ENCODE measurements around the gene TXNRD3. TPM values are rescaled to one million over a fixed set of nuclear protein-coding genes. Genes with fewer than 3 reads are reported as not detected.

Gene TXNRD3
- total RNA-seq, 1 experiment from 2014 or later, result 12.9 TPM

DNA sequence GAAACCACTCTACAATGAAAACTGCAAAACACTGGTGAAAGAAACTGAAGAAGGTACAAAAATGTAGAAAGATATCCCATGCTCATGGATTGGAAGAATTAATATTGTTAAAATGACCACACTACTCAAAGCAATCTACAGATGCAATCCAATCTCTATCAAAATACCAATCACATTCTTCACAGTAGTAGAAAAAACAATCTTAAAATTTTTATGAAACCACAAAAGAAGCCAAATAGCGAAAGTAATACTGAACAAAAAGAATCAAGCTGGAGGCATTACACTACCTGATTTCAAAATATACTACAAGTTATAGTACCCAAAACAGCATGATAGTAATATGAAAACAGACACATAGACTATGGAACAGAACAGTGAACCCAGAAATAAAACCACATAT, 36.9 kb downstream of the TXNRD3 start:
- Mint-ChIP-seq H3K9me3 (ENCODE audit: unreplicated experiment) (no peaks in the 10 kb centered on the region), H3K4me3 (ENCODE audit: unreplicated experiment) (no peak overlapping the region), H3K27ac (ENCODE audit: low read depth, unreplicated experiment) (peak overlapping the region; percentile 41), H3K36me3 (ENCODE audit: insufficient read depth, unreplicated experiment) (peaks cover 19% of the 10 kb centered on the region), H3K27me3 (ENCODE audit: insufficient read depth, unreplicated experiment) (no peaks in the 10 kb centered on the region), H3K4me1 (ENCODE audit: insufficient read depth, unreplicated experiment) (peaks cover 42% of the 10 kb centered on the region)
- ChIA-PET POLR2A (interaction anchor here (0.9 kb wide), 1 partner anchor 11 kb away, joined by 3 read pairs; no protein-coding TSS in a partner anchor), CTCF (no interaction called here)
- no TSS peak for BruUV-seq (replicated peaks)
- no peak for DNase-seq (ENCODE audit: unreplicated experiment)
- intact Hi-C loops (cut with micrococcal nuclease), result no loop called here
- TF ChIP-seq, protein P1, sequence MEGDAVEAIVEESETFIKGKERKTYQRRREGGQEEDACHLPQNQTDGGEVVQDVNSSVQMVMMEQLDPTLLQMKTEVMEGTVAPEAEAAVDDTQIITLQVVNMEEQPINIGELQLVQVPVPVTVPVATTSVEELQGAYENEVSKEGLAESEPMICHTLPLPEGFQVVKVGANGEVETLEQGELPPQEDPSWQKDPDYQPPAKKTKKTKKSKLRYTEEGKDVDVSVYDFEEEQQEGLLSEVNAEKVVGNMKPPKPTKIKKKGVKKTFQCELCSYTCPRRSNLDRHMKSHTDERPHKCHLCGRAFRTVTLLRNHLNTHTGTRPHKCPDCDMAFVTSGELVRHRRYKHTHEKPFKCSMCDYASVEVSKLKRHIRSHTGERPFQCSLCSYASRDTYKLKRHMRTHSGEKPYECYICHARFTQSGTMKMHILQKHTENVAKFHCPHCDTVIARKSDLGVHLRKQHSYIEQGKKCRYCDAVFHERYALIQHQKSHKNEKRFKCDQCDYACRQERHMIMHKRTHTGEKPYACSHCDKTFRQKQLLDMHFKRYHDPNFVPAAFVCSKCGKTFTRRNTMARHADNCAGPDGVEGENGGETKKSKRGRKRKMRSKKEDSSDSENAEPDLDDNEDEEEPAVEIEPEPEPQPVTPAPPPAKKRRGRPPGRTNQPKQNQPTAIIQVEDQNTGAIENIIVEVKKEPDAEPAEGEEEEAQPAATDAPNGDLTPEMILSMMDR (IDR thresholded peaks at IDR 0.05; ENCODE audit: unreplicated experiment), result no peak

DNA sequence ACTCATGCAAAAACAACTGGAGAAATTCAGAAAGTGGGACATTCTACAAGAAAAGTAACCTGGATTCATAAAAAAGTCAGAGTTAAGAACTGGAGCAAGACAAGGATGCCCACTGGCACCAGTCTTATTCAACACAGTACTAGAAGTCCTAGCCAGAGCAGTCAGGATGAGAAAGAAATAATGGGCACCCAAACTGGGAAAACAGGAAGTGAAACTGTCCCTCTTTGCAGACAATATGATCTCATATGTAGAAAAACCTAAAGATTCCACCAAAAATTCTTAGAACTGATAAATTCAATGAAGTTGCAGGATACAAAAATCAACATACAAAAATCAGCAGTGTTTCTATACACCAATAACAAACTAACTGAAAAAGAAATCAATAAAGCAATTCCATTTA, 37.4 kb downstream of the TXNRD3 start:
- no TSS peak for BruUV-seq (replicated peaks)

DNA sequence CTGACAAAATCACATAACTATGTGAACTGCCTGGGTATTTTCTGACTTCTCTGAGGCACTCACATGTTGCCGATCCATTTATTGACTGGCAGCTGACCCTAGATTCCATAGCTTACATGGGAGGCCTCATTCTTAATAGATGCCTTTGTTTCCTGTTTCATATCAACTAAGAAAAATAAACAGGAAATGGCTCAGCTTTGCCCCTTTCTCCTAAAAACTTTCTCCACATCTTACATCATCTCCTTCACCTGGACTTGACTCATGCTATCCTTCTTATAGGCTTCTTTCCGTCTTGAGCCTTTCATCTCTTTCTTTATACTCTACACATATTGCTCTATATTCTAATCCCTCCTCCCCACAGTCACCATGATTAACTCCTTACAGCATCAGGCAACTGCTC, 38.0 kb downstream of the TXNRD3 start:
- Mint-ChIP-seq H3K4me3 (ENCODE audit: unreplicated experiment) (no peak overlapping the region), H3K27ac (ENCODE audit: low read depth, unreplicated experiment) (no peak overlapping the region), H3K9me3 (ENCODE audit: unreplicated experiment) (no peaks in the 10 kb centered on the region), H3K36me3 (ENCODE audit: insufficient read depth, unreplicated experiment) (peaks cover 25% of the 10 kb centered on the region), H3K4me1 (ENCODE audit: insufficient read depth, unreplicated experiment) (peaks cover 39% of the 10 kb centered on the region), H3K27me3 (ENCODE audit: insufficient read depth, unreplicated experiment) (no peaks in the 10 kb centered on the region)
- DNase-seq (ENCODE audit: unreplicated experiment), result no peak
- intact Hi-C loops (cut with micrococcal nuclease), result no loop called here
- TF ChIP-seq, protein P1 (IDR thresholded peaks at IDR 0.05; ENCODE audit: unreplicated experiment), result no peak
- POLR2A ChIA-PET, result no interaction called here
- BruUV-seq (replicated peaks), result no TSS peak
- CTCF ChIA-PET, result no interaction called here

More for the DNA sequence above, 37.4 kb downstream of the TXNRD3 start:
- H3K27me3 Mint-ChIP-seq (ENCODE audit: insufficient read depth, unreplicated experiment), result no peaks in the 10 kb centered on the region
- TF ChIP-seq, protein P1 (IDR thresholded peaks at IDR 0.05; ENCODE audit: unreplicated experiment), result no peak
- no peak for DNase-seq (ENCODE audit: unreplicated experiment)
- ChIA-PET CTCF (no interaction called here), POLR2A (interaction anchor here (0.9 kb wide), 1 partner anchor 11 kb away, joined by 3 read pairs; no protein-coding TSS in a partner anchor)
- H3K27ac Mint-ChIP-seq (ENCODE audit: low read depth, unreplicated experiment), result no peak overlapping the region
- peaks cover 42% of the 10 kb centered on the region for H3K4me1 Mint-ChIP-seq (ENCODE audit: insufficient read depth, unreplicated experiment)
- no peak overlapping the region for H3K4me3 Mint-ChIP-seq (ENCODE audit: unreplicated experiment)
- intact Hi-C loops (cut with micrococcal nuclease), result no loop called here
- no peaks in the 10 kb centered on the region for H3K9me3 Mint-ChIP-seq (ENCODE audit: unreplicated experiment)
- peaks cover 22% of the 10 kb centered on the region for H3K36me3 Mint-ChIP-seq (ENCODE audit: insufficient read depth, unreplicated experiment)

DNA sequence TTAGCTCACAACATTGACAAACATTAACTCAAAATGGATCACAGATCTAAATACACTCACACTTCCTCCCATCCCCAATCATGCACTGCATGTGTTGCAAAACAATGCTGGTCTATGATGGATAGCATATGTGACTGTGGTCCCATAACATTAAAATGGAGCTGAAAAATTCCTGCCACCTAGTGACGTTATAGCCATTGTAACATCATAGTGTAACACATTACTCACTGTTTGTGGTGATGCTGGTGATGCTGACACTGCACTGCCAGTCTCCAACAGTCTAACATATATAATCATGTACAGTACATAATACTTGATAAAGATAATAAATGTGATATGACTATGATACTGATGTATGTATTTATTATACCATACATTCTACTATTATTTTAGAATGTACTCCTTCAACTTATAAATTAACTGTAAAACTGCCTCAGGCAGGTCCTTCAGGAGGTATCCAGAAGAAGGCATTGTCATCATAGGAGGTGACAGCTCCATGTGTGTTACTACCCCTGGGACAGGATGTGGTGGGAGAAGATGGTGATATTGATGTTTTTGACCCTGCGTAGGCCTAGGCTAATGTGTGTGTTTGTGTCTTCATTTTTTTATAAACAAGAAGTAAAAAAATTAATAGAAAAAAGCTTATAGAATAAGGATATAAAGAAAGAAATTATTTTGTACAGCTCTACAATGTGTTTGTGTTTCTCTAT, 41.3 kb downstream of the TXNRD3 start:
- no peak overlapping the region for H3K4me3 Mint-ChIP-seq (ENCODE audit: unreplicated experiment)
- intact Hi-C loops (cut with micrococcal nuclease), result no loop called here
- H3K36me3 Mint-ChIP-seq (ENCODE audit: insufficient read depth, unreplicated experiment), result peaks cover 33% of the 10 kb centered on the region
- ChIA-PET POLR2A (interaction anchor here (1.1 kb wide), 1 partner anchor 8 kb away, joined by 3 read pairs; no protein-coding TSS in a partner anchor), CTCF (interaction anchor here (0.6 to 1.4 kb wide), 3 partner anchors 10 to 692 kb away, joined by 3 to 5 read pairs (median 4); partner anchors contain the start of gene CHST13)
- no peak overlapping the region for H3K27ac Mint-ChIP-seq (ENCODE audit: low read depth, unreplicated experiment)
- H3K27me3 Mint-ChIP-seq (ENCODE audit: insufficient read depth, unreplicated experiment), result no peaks in the 10 kb centered on the region
- H3K9me3 Mint-ChIP-seq (ENCODE audit: unreplicated experiment), result no peaks in the 10 kb centered on the region
- DNase-seq (ENCODE audit: unreplicated experiment), result no peak
- peaks cover 19% of the 10 kb centered on the region for H3K4me1 Mint-ChIP-seq (ENCODE audit: insufficient read depth, unreplicated experiment)
- TF ChIP-seq, protein P1 (IDR thresholded peaks at IDR 0.05; ENCODE audit: unreplicated experiment), result no peak
- BruUV-seq (replicated peaks), result no TSS peak
